CD4-positive, alpha-beta T cell (primary cell): Measurements from ENCODE around the gene RABGEF1. TPM values are rescaled to one million over a fixed set of nuclear protein-coding genes. Genes with fewer than 3 reads are reported as not detected.
"Not testable (repeated sequence)": the region's sequence is repeated elsewhere in the genome, so short reads cannot be mapped to it uniquely, and the experiment has no call there.

Experiments used
- ATAC-seq: fragments of 200-7000 bp; cut with Tn5 transposase; one replicate; pipeline ENCODE4 v1.10.0; 2022; ENCODE audit warnings: mild to moderate bottlenecking; ENCODE audit not compliant: poor library complexity
- CTCF ChIA-PET: fragments of 350-600 bp; sonication (Branson Sonifier 250); formaldehyde crosslinking; loops from one replicate; lab custom pipeline; 2021; ENCODE audit warnings: antibody characterized with exemption, inconsistent platforms; lab: Charles Lee
- POLR2A ChIA-PET: fragments of 350-600 bp; sonication (Branson Sonifier 250); formaldehyde crosslinking; loops from one replicate; lab custom pipeline; 2021; ENCODE audit warnings: antibody characterized with exemption, inconsistent platforms; lab: Charles Lee
- DNase-seq, 14 experiments: peaks; one replicate each; pipeline ENCODE4 v3.0.0-alpha.2; 2013 to 2020; ENCODE audit warnings: mixed read lengths in 2 of 14
- H3K27ac ChIP-seq, 2 donors: one replicate each; pipeline versions ENCODE4 v1.5.1 to v1.7.0; 2013; ENCODE audit warnings: low read length in 2 of 2, low read depth in 1 of 2, mild to moderate bottlenecking in 1 of 2
- H3K27me3 ChIP-seq, 2 experiments: 1 replicate in 1 of 2; 2 replicates in 1 of 2; pipeline versions ENCODE4 v1.6.1 to v1.7.0; 2013; ENCODE audit warnings: low read length in 2 of 2, control low read depth in 1 of 2, mild to moderate bottlenecking in 1 of 2, moderate library complexity in 1 of 2; ENCODE audit not compliant: insufficient read depth in 2 of 2, control insufficient read depth in 1 of 2
- H3K36me3 ChIP-seq: one replicate; pipeline ENCODE4 v1.6.1; 2013; ENCODE audit warnings: low read length, control low read depth; ENCODE audit not compliant: insufficient read depth
- H3K4me1 ChIP-seq: one replicate; pipeline ENCODE4 v1.6.1; 2013; ENCODE audit warnings: low read length, control low read depth; ENCODE audit not compliant: insufficient read depth
- H3K4me3 ChIP-seq: one replicate; pipeline ENCODE4 v1.5.1; 2013; ENCODE audit warnings: mild to moderate bottlenecking, low read length, moderate library complexity
- H3K9me3 ChIP-seq, 2 experiments: 1 replicate in 1 of 2; 2 replicates in 1 of 2; pipeline versions ENCODE4 v1.6.1 to v1.7.0; 2013; ENCODE audit warnings: low read length in 2 of 2, mild to moderate bottlenecking in 2 of 2, control low read depth in 1 of 2, moderate library complexity in 1 of 2; ENCODE audit not compliant: control insufficient read depth in 1 of 2, insufficient read depth in 1 of 2
- H3K27ac Mint-ChIP-seq: one replicate; pipeline ENCODE4 v1.8.0; 2020; ENCODE audit warnings: mixed read lengths
- H3K27me3 Mint-ChIP-seq: one replicate; pipeline ENCODE4 v1.8.0; 2021; ENCODE audit warnings: mixed read lengths
- H3K36me3 Mint-ChIP-seq: one replicate; pipeline ENCODE4 v1.8.0; 2021; ENCODE audit warnings: low read depth, mixed read lengths
- H3K4me1 Mint-ChIP-seq: one replicate; pipeline ENCODE4 v1.8.0; 2021; ENCODE audit warnings: low read depth, mixed read lengths
- H3K4me3 Mint-ChIP-seq: one replicate; pipeline ENCODE4 v1.8.0; 2020; ENCODE audit warnings: mild to moderate bottlenecking, mixed read lengths
- H3K9me3 Mint-ChIP-seq: one replicate; pipeline ENCODE4 v1.8.0; 2020; ENCODE audit warnings: mixed read lengths
- CTCF ChIP-seq: fragments of 200-600 bp; IDR thresholded peaks from one replicate; pipeline ENCODE4 v1.8.0; 2022; ENCODE audit warnings: antibody characterized with exemption, mild to moderate bottlenecking
- intact Hi-C, 2 experiments: fragments of 100-400 bp; cut with DNase I in 1 of 2; cut with micrococcal nuclease in 1 of 2; formaldehyde crosslinking; loops; one replicate each; pipeline versions ENCODE4 v1.15.1 to v1.9.0; 2023 to 2025; cut with DNase I, micrococcal nuclease
- total RNA-seq, 174 experiments: library from RNA in 2 of 174; stranded (reverse) in 2 of 174; gene quantifications; one replicate each; pipeline ENCODE4 v1.2.3 and lab custom pipeline; 2021 to 2026

Gene RABGEF1
- total RNA-seq, 2 experiments from 2014 or later = 18.9 to 20.1 TPM

- no peak for ATAC-seq
Measured at GRCh38 chr7:66826649-66827048, 86.1 kb downstream of the RABGEF1 start.

GRCh38 chr7:66830976-66831375, 90.4 kb downstream of the RABGEF1 start:
- DNase-seq, H3K4me3 ChIP-seq, intact Hi-C loops, H3K4me3 Mint-ChIP-seq, POLR2A ChIA-PET, H3K27ac Mint-ChIP-seq, H3K4me1 Mint-ChIP-seq, H3K27me3 Mint-ChIP-seq, ATAC-seq, H3K4me1 ChIP-seq, H3K27me3 ChIP-seq, H3K36me3 Mint-ChIP-seq, CTCF ChIA-PET, H3K9me3 Mint-ChIP-seq, H3K27ac ChIP-seq, H3K36me3 ChIP-seq, H3K9me3 ChIP-seq: not testable (repeated sequence)

More at GRCh38 chr7:66826649-66827048, 86.1 kb downstream of the RABGEF1 start:
- Mint-ChIP-seq H3K4me3 (no peak overlapping the region), H3K27ac (no peak overlapping the region), H3K36me3 (no peaks in the 10 kb centered on the region), H3K9me3 (no peaks in the 10 kb centered on the region), H3K4me1 (no peaks in the 10 kb centered on the region), H3K27me3 (no peaks in the 10 kb centered on the region)
- intact Hi-C loops = no loop called here
- Histone ChIP-seq H3K9me3 (peaks cover 5 to 9% of the 10 kb centered on the region in 2 experiments), H3K4me1 (no peaks in the 10 kb centered on the region), H3K27ac (no peak overlapping the region), H3K27me3 (no peaks in the 10 kb centered on the region), H3K4me3 (no peak overlapping the region), H3K36me3 (no peaks in the 10 kb centered on the region)
- CTCF ChIA-PET = no interaction called here
- no peak for TF ChIP-seq CTCF
- no peak for DNase-seq
- POLR2A ChIA-PET = no interaction called here

- Mint-ChIP-seq H3K27me3 (no peaks in the 10 kb centered on the region), H3K4me3 (no peak overlapping the region), H3K4me1 (no peaks in the 10 kb centered on the region), H3K27ac (no peak overlapping the region), H3K36me3 (no peaks in the 10 kb centered on the region), H3K9me3 (no peaks in the 10 kb centered on the region)
- ChIA-PET POLR2A (no interaction called here), CTCF (no interaction called here)
- Histone ChIP-seq H3K36me3 (no peaks in the 10 kb centered on the region), H3K4me3 (no peak overlapping the region), H3K4me1 (no peaks in the 10 kb centered on the region), H3K27ac (no peak overlapping the region), H3K27me3 (no peaks in the 10 kb centered on the region), H3K9me3 (peaks cover 0 to 9% of the 10 kb centered on the region in 2 experiments)
- ATAC-seq (no peak), DNase-seq (no peak)
- intact Hi-C loops = no loop called here
- no peak for TF ChIP-seq CTCF
Measured at GRCh38 chr7:66832531-66833351, 92.2 kb downstream of the RABGEF1 start.
